ENCODE data around the gene BTN2A1.
"Not testable (repeated sequence)": the region's sequence is repeated elsewhere in the genome, so short reads cannot be mapped to it uniquely, and the experiment has no call there.

BTN2A1 gene

DNA sequence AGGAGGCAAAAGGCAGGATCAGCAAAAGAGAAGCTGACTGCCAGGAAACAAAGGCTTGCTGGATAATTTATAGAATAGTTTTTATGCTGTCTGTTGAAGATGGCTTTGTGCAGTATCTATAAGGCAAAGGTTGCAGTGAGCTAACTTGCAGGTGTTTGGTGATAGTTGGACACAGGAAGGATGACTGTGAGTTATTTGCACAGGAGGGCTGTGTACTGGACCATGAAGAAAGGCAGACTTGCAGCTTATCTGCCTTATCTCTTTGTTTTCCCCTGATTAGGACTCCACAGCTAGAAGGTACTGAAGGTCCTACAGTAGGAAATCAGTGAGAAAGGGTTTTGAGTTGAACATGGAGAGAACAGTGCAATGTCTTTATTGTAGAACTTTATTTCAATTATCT, 44.4 kb downstream of the BTN2A1 start:
- peak overlapping the region; percentile 77 for H3K4me3 Mint-ChIP-seq
- H3K27ac Mint-ChIP-seq, result no peak overlapping the region
- no peaks in the 10 kb centered on the region for H3K36me3 Mint-ChIP-seq (ENCODE audit: low read depth)
- TF ChIP-seq, protein P1, sequence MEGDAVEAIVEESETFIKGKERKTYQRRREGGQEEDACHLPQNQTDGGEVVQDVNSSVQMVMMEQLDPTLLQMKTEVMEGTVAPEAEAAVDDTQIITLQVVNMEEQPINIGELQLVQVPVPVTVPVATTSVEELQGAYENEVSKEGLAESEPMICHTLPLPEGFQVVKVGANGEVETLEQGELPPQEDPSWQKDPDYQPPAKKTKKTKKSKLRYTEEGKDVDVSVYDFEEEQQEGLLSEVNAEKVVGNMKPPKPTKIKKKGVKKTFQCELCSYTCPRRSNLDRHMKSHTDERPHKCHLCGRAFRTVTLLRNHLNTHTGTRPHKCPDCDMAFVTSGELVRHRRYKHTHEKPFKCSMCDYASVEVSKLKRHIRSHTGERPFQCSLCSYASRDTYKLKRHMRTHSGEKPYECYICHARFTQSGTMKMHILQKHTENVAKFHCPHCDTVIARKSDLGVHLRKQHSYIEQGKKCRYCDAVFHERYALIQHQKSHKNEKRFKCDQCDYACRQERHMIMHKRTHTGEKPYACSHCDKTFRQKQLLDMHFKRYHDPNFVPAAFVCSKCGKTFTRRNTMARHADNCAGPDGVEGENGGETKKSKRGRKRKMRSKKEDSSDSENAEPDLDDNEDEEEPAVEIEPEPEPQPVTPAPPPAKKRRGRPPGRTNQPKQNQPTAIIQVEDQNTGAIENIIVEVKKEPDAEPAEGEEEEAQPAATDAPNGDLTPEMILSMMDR (IDR thresholded peaks at IDR 0.05), result no peak
- peaks cover 11% of the 10 kb centered on the region for H3K4me1 Mint-ChIP-seq
- no peak for DNase-seq
- no peaks in the 10 kb centered on the region for H3K9me3 Mint-ChIP-seq
- H3K27me3 Mint-ChIP-seq (ENCODE audit: low read depth, poor library complexity), result peaks cover 68% of the 10 kb centered on the region

- H3K27ac Mint-ChIP-seq, result no peak overlapping the region
- H3K4me3 Mint-ChIP-seq, result peak overlapping the region; percentile 18
- H3K9me3 Mint-ChIP-seq, result no peaks in the 10 kb centered on the region
- peaks cover 66% of the 10 kb centered on the region for H3K27me3 Mint-ChIP-seq (ENCODE audit: low read depth, poor library complexity)
- no peak for DNase-seq
- no peaks in the 10 kb centered on the region for H3K36me3 Mint-ChIP-seq (ENCODE audit: low read depth)
- peaks cover 11% of the 10 kb centered on the region for H3K4me1 Mint-ChIP-seq
- TF ChIP-seq, protein P1 (IDR thresholded peaks at IDR 0.05), result no peak
These were observed 44.9 kb downstream of the BTN2A1 start for GRCh38 chr6:26502626-26503025.

GRCh38 chr6:26507658-26508057, 49.9 kb downstream of the BTN2A1 start:
- no peaks in the 10 kb centered on the region for H3K4me1 Mint-ChIP-seq
- TF ChIP-seq, protein P1 (IDR thresholded peaks at IDR 0.05), result no peak
- no peaks in the 10 kb centered on the region for H3K36me3 Mint-ChIP-seq (ENCODE audit: low read depth)
- peaks cover 30% of the 10 kb centered on the region for H3K27me3 Mint-ChIP-seq (ENCODE audit: low read depth, poor library complexity)
- no peak overlapping the region for H3K27ac Mint-ChIP-seq
- no peak for DNase-seq
- H3K9me3 Mint-ChIP-seq, result no peaks in the 10 kb centered on the region
- H3K4me3 Mint-ChIP-seq, result no peak overlapping the region

DNA sequence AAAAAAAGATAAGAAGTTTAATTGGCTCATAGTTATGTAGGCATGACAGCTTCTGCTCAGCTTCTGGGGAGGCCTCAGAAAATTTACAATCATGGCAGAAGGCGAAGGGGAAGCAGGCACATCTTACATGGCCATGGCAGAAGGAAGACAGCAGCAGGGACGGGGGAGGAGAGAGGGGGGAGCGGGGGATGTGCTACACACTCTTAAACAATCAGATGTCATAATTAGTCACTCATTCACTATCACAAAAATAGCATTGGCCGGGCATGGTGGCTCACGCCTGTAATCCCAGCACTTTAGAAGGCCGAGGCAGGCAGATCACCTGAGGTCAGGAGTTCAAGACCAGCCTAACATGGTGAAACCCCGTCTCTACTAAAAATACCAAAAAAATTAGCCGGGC, 53.3 kb downstream of the BTN2A1 start:
- H3K4me1 Mint-ChIP-seq; DNase-seq; H3K4me3 Mint-ChIP-seq; H3K27ac Mint-ChIP-seq; H3K27me3 Mint-ChIP-seq (ENCODE audit: low read depth, poor library complexity); H3K36me3 Mint-ChIP-seq (ENCODE audit: low read depth); H3K9me3 Mint-ChIP-seq: not testable (repeated sequence)

- DNase-seq, result no peak
- TF ChIP-seq, protein P1 (IDR thresholded peaks at IDR 0.05), result no peak
- Mint-ChIP-seq H3K27ac (no peak overlapping the region), H3K36me3 (ENCODE audit: low read depth) (no peaks in the 10 kb centered on the region), H3K4me3 (no peak overlapping the region), H3K27me3 (ENCODE audit: low read depth, poor library complexity) (peaks cover 7% of the 10 kb centered on the region), H3K4me1 (peaks cover under 1% of the 10 kb centered on the region), H3K9me3 (no peaks in the 10 kb centered on the region)
These were observed 57.2 kb downstream of the BTN2A1 start for GRCh38 chr6:26514984-26515383.

DNA sequence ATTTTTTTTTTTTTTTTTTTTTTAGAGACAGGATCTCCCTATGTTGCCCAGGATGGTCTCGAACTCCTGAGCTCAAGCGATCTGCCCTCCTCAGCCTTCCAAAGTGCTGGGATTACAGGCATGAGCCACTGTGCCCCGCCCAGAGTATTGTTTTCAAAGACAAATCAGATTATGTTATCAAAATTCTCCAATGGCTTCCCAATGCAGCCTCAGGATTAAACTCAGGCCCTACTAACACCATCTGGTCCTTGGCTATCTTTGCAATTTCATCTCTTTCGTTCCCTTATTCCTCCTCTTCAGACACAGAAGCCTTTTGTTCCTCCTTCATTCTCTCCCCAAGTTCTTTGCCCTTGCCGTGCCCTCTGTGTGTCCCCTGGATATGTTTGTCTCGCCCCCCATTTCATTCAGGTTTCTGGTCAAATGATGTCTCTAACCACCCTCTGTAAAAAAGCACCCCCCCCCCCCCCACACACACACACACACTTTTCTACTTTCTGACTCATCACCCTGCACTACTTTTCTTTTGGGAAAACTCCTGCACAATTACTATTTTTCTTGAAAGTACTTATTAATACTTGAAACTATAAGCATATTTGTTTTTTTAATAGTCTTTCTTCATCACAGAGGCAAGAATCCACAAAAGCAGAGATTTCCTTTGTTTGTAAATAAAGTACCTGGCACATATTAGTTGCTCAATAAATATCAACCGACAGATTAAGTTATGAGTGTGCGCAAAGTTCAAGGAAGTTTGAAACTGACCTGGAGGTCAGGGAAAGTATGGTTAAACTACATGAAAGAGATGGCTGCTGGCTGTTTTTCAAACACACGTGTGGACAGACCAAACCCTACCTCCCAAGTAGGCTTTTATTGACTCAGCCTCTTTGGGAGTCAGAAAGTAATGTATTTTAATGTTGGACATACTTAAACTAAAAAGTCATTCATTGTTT, 59.0 kb downstream of the BTN2A1 start:
- Mint-ChIP-seq H3K9me3 (no peaks in the 10 kb centered on the region), H3K27me3 (ENCODE audit: low read depth, poor library complexity) (peaks cover 7% of the 10 kb centered on the region), H3K36me3 (ENCODE audit: low read depth) (no peaks in the 10 kb centered on the region), H3K27ac (no peak overlapping the region), H3K4me3 (no peak overlapping the region), H3K4me1 (peaks cover 6% of the 10 kb centered on the region)
- no peak for DNase-seq
- TF ChIP-seq, protein P1 (IDR thresholded peaks at IDR 0.05), result no peak
